HepG2 (cell line): ENCODE measurements around the gene OAF.

ENCODE experiments used
- ATF6 ChIP-seq: sonication (generic); formaldehyde crosslinking; conservative IDR thresholded peaks from 2 replicates; pipeline ENCODE4 v1.4.0; 2020; ENCODE audit warnings: missing genetic modification reagents
- CTCF ChIP-seq: sonication (generic); formaldehyde crosslinking; IDR thresholded peaks from 2 replicates; pipeline ENCODE4 v1.5.0; 2020; ENCODE audit warnings: mild to moderate bottlenecking, missing genetic modification reagents, moderate library complexity
- GMEB2 ChIP-seq: IDR thresholded peaks from 2 replicates; pipeline ENCODE4 v1.6.1; 2016; ENCODE audit warnings: missing biosample characterization, missing genetic modification reagents, low read depth
- MAZ ChIP-seq, 2 experiments: sonication (generic) in 1 of 2; formaldehyde crosslinking in 1 of 2; IDR thresholded peaks; 2 replicates each; pipeline versions ENCODE4 v1.5.0 to v1.6.1; 2012 to 2020; ENCODE audit warnings: low read depth in 2 of 2, mild to moderate bottlenecking in 2 of 2, borderline replicate concordance in 1 of 2, improper control_type of control experiment in 1 of 2, low read length in 1 of 2, missing genetic modification reagents in 1 of 2, moderate library complexity in 1 of 2
- MTF1 ChIP-seq: sonication (generic); formaldehyde crosslinking; IDR thresholded peaks from 2 replicates; pipeline ENCODE4 v1.5.0; 2020; ENCODE audit warnings: missing genetic modification reagents
- RAD21 ChIP-seq: fragments of 450-650 bp; formaldehyde crosslinking; IDR thresholded peaks from 2 replicates; pipeline ENCODE4 v1.5.0; 2020; ENCODE audit warnings: mild to moderate bottlenecking
- REST ChIP-seq, 2 experiments: IDR thresholded peaks; 2 replicates each; pipeline ENCODE4 v1.6.1; 2011 to 2012; ENCODE audit warnings: low read length in 2 of 2, borderline replicate concordance in 1 of 2, low read depth in 1 of 2, mild to moderate bottlenecking in 1 of 2, moderate library complexity in 1 of 2
- RNF2 ChIP-seq: fragments of 450-650 bp; conservative IDR thresholded peaks from 2 replicates; pipeline ENCODE4 v1.6.1; 2016; ENCODE audit warnings: low read depth
- ZBTB7A ChIP-seq: sonication (generic); formaldehyde crosslinking; IDR thresholded peaks from 2 replicates; pipeline ENCODE4 v1.8.0; 2022; ENCODE audit warnings: mild to moderate bottlenecking, missing genetic modification reagents
- ZNF24 ChIP-seq: fragments of 450-650 bp; IDR thresholded peaks from 2 replicates; pipeline ENCODE4 v1.6.1; 2017; ENCODE audit warnings: antibody characterized with exemption, mild to moderate bottlenecking
- ZNF282 ChIP-seq: fragments of 450-650 bp; IDR thresholded peaks from 2 replicates; pipeline ENCODE4 v1.6.1; 2018; ENCODE audit not compliant: partially characterized antibody
- ZNF792 ChIP-seq: IDR thresholded peaks from 2 replicates; pipeline ENCODE4 v1.6.1; 2016
- ZNF841 ChIP-seq: sonication (generic); formaldehyde crosslinking; IDR thresholded peaks from 2 replicates; pipeline ENCODE4 v1.8.1; 2023; ENCODE audit warnings: missing genetic modification reagents, borderline replicate concordance
- ZNF891 ChIP-seq: sonication (generic); formaldehyde crosslinking; IDR thresholded peaks from 2 replicates; pipeline ENCODE4 v1.5.0; 2020; ENCODE audit warnings: mild to moderate bottlenecking, missing genetic modification reagents

- TF ChIP-seq ATF6 (CRISPR knock-in tag) (no peak), RNF2 (no peak), ZBTB7A (CRISPR knock-in tag) (no peak), ZNF282 (no peak), ZNF792 (CRISPR knock-in tag) (no peak), CTCF (CRISPR knock-in tag) (no peak), ZNF841 (CRISPR knock-in tag) (no peak), ZNF24 (no peak), GMEB2 (CRISPR knock-in tag) (no peak), MTF1 (CRISPR knock-in tag) (no peak), RAD21 (CRISPR knock-in tag) (no peak), ZNF891 (CRISPR knock-in tag) (no peak), REST (IDR thresholded peaks at IDR 0.05; ENCODE audit: borderline replicate concordance in 1 of 2, low read depth in 1 of 2, low read length in 2 of 2) (no peak), MAZ (IDR thresholded peaks at IDR 0.05; ENCODE audit: borderline replicate concordance, low read depth, low read length) (no peak), MAZ (CRISPR knock-in tag; IDR thresholded peaks at IDR 0.05; ENCODE audit: low read depth) (no peak)
These were observed 42.5 kb upstream of the OAF start for GRCh38 chr11:120168108-120168959.
